Measurements from ENCODE around the gene RUSC1.
A peak's percentile ranks its signal among the peaks of the same experiment; 100 is the strongest.
"Not testable (repeated sequence)": the region's sequence is repeated elsewhere in the genome, so short reads cannot be mapped to it uniquely, and the experiment has no call there.

The RUSC1 gene, protein sequence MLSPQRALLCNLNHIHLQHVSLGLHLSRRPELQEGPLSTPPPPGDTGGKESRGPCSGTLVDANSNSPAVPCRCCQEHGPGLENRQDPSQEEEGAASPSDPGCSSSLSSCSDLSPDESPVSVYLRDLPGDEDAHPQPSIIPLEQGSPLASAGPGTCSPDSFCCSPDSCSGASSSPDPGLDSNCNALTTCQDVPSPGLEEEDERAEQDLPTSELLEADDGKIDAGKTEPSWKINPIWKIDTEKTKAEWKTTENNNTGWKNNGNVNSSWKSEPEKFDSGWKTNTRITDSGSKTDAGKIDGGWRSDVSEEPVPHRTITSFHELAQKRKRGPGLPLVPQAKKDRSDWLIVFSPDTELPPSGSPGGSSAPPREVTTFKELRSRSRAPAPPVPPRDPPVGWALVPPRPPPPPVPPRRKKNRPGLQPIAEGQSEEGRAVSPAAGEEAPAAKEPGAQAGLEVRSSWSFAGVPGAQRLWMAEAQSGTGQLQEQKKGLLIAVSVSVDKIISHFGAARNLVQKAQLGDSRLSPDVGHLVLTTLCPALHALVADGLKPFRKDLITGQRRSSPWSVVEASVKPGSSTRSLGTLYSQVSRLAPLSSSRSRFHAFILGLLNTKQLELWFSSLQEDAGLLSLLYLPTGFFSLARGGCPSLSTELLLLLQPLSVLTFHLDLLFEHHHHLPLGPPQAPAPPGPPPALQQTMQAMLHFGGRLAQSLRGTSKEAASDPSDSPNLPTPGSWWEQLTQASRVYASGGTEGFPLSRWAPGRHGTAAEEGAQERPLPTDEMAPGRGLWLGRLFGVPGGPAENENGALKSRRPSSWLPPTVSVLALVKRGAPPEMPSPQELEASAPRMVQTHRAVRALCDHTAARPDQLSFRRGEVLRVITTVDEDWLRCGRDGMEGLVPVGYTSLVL

DNA sequence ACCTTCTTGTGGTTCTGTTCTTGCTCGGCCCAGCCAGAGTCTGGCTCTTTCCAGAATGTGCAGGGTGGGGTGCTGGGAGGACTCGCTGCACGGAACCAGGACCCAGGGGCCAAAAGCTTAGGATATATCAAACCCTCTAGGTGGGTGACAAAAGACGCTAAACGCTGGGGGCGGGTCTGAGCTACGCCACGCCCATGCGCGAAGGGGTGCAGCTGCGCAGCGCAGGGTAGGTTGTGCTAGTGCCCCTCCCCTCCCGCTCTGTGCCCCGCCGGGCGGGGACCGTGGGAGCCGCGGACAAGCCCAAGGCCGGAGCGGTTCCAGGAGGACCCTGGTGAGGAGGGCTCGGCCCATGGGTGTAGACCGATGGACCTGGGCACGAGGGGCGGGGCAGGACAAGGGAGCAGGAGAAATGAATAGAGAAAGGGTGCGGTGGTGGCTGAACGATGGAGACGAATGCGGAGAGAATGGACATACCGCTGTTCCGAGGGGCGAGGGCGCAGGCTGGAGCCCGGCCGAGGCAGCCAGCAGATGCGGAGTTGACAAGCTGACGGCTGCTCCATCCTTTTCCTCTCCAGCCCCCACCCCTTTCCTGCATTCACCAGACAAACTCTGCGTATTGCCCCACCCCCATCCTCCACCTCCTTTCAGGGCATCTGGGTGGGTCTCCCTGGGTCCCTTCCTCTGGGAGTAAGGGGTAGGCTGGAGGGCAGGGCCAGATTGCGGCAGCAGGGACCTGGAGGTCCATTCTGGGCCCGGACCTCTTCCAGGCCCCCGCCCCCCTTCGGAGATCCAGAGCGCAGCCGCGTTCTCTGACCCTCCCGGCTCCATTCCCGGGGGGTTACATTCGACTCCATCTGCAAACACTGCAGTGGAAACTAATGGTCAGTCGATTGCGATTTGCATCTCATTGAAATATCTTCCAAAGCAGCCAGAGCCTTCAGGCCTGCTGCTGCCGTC is at the start of gene RUSC1:
Gene RUSC1 (plus strand): TSS at position 234 of the 957 bp plus-strand sequence. CDS start 880 bp downstream, outside the sequence.
- DNase-seq (ENCODE audit: low read depth) = peak; percentile 68

DNA sequence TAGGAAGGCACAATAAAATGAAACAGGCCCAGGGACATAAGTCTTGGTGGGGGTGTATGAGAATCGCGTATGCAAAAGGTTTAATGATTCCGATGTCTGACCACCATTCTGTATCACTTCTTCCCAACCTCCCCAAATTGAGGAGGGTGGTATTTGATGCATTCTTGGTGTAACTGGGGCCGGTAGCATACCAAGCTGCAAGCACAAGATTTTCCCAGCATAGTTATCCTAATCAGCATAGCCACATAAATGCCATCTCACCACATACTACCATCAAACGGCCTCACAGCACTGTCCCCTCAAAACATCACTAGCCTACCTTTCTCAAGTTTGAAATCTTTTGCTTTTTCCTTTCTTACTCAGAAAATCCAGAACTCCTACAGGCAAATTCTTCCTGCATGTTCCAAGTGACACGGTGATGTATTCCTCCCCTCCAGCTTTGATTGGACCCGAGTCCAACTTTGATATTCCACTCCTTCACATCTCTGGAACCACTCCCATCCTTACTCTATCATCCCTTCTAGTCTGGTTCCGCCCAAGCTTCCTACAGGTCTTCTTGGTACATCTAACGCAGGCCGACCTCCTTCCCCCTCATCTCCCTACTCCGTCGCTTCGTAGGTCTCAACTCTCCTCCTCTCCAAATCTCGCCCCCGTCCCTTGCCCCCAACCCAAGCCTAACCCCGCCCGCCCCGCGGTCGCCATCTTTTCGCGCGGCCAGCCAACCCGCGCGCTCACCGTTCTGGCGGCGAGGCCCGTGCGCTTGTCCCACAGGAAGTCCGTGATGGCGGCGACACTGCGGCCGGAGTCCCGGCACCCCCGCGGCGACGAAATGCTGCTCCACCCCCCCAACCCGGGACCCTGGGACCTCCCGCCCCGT is 48.0 kb upstream of the RUSC1 start:
- DNase-seq (ENCODE audit: low read depth) = peak; percentile 70

DNA sequence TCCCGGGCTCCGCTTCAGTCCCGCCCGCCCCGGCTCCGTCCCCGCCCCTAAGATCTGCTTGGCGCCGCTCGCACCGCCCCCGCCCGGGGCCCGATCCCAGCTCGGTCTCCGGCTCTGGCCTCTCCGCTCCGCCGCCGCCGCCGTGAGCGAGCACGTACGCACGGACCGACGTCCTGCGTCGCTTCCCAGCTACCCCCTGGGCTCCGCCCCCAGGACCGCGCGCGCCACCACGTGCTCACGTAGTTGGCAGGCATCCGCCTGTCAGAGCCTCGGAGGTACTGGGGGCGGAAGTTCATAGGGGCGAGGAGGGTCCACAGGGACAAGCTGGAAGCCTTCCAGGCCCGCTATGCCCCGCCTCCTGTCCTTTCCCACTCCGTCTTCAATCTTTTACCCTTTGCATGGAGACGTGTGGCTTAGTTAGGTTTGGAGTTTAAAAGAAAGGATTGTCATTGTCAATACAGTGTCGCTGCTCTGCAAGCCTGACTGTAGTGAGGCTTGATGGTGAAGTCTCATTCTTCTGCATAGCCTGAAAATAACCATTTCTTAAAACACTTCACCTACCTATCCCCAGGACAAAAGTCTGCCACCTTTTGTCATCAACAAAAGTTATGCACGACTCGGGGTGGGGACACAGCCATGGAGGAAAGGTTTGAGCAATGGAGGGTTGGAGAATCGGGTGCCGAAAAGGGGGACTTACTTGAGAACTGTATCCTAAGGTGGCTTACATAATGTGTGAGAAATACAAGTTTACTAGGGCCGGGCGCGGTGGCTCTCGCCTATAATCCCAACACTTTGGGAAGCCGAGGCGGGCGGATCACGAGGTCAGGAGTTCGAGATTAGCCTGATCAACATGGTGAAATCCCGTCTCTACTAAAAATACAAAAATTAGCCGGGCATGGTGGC is 47.1 kb upstream of the RUSC1 start, which contains the start of gene CLK2:
Gene CLK2 (minus strand): TSS at position 162 of the 903 bp plus-strand sequence. CDS start 2,527 bp downstream, outside the sequence.
- peak; percentile 93 for DNase-seq (ENCODE audit: low read depth)

- DNase-seq (ENCODE audit: low read depth) = peak; percentile 96
These were observed 43.4 kb upstream of the RUSC1 start, which contains the start of gene HCN3 for GRCh38 chr1:155277070-155277901. TSS of gene HCN3 (plus strand) at chr1:155277463. CDS start at chr1:155277591, 128 bp downstream.

- peak; percentile 45 for DNase-seq (ENCODE audit: low read depth)
These were observed 42.6 kb upstream of the RUSC1 start for GRCh38 chr1:155277902-155278688.

DNA sequence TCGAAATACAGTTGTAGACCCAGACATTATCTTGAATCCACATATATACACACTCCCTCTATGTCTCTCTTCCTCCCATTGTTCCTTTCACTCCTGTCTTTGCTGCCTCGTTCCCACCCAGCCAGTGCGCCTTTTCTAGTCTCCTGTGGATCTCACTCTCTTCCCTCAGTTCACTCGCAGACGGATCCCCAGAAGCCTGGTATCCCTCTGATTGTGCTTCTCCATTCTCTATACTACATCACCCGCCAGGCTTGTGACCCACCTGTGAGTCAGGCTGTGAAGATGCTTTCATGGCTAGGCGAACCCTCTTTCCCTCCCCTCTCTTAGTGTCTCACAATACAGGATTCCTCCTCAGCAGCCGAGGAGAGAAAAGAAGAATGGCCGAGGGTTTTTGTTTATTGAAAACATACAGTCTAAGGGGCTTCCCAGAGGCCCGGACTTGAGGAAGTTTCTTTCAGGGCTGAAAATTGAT is 42.0 kb upstream of the RUSC1 start:
- no peak for DNase-seq (ENCODE audit: low read depth)

DNA sequence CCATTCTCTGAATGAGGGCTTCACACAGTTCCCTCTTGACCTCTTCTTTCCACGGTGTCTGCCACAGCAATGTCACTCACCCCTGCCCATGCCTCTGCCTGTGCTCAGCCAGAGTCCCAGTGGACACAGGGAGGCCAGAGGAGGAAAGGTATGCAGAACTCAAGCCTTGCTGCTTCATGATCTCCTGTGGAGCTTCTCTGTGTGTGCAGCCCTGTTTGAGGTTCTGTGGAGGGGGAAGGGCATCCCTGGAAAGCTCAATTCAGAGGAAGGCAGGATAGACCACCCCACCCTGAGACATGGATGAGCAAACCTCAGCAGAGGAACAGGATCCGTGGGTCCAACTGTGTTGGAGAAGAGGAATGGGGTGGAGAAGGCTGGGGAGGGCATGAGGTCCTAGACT is 41.4 kb upstream of the RUSC1 start:
- no peak for DNase-seq (ENCODE audit: low read depth)

- DNase-seq (ENCODE audit: low read depth) = no peak
These were observed 38.1 kb upstream of the RUSC1 start for GRCh38 chr1:155282488-155283091.

DNA sequence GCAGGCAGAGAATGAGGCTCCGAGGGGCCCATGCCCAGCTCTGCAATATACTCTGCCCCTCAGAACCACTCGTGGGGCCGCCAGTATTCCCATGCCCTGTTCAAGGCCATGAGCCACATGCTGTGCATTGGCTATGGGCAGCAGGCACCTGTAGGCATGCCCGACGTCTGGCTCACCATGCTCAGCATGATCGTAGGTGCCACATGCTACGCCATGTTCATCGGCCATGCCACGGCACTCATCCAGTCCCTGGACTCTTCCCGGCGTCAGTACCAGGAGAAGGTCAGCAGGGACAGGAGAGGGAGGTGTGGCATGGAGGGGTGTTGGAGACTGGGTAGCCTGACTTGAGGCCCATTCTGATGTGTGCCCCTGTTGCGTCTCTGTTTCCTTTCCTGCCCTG is 36.2 kb upstream of the RUSC1 start:
- no peak for DNase-seq (ENCODE audit: low read depth)

DNA sequence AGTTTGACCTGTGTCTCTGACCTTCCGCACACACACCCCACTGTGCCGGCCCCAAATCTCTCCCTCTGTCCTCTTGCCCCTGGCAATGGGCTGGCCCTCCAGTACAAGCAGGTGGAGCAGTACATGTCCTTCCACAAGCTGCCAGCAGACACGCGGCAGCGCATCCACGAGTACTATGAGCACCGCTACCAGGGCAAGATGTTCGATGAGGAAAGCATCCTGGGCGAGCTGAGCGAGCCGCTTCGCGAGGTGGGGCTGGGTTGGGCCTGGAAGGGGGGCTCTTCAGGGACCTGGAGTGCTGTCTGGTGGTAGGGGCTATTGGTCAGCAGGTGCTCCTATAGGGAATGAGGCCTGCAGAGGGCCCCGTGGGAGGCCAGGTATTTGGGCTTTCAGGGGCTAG is 35.6 kb upstream of the RUSC1 start:
- DNase-seq (ENCODE audit: low read depth) = no peak

- DNase-seq (ENCODE audit: low read depth) = no peak
These were observed 35.1 kb upstream of the RUSC1 start for GRCh38 chr1:155285631-155286044.

- no peak for DNase-seq (ENCODE audit: low read depth)
These were observed 34.1 kb upstream of the RUSC1 start for GRCh38 chr1:155286544-155286943.

DNA sequence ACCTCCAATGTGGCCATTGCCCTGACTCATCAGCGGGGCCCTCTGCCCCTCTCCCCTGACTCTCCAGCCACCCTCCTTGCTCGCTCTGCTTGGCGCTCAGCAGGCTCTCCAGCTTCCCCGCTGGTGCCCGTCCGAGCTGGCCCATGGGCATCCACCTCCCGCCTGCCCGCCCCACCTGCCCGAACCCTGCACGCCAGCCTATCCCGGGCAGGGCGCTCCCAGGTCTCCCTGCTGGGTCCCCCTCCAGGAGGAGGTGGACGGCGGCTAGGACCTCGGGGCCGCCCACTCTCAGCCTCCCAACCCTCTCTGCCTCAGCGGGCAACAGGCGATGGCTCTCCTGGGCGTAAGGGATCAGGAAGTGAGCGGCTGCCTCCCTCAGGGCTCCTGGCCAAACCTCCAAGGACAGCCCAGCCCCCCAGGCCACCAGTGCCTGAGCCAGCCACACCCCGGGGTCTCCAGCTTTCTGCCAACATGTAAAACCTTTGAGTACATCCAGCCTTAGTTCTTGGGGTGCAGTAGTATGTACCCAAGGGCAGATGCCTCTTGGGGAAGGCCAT is 32.6 kb upstream of the RUSC1 start:
- no peak for DNase-seq (ENCODE audit: low read depth)

DNA sequence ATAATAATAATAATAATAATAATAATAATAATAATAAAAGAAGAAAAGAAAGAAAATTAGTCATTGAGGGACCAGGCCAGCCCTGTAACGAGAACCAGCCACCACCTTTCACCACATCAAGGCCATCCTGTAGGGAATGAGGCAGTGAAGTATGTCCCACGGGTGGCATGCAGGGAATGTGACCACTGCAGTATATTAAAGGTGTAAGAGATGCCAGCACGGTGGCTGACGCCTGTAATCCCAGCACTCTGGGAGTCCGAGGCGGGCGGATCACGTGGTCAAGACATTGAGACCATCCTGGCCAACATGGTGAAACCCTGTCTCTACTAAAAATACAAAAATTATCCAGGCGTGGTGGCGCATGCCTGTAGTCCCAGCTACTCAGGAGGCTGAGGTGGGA is 29.7 kb upstream of the RUSC1 start:
- DNase-seq (ENCODE audit: low read depth) = not testable (repeated sequence)

DNA sequence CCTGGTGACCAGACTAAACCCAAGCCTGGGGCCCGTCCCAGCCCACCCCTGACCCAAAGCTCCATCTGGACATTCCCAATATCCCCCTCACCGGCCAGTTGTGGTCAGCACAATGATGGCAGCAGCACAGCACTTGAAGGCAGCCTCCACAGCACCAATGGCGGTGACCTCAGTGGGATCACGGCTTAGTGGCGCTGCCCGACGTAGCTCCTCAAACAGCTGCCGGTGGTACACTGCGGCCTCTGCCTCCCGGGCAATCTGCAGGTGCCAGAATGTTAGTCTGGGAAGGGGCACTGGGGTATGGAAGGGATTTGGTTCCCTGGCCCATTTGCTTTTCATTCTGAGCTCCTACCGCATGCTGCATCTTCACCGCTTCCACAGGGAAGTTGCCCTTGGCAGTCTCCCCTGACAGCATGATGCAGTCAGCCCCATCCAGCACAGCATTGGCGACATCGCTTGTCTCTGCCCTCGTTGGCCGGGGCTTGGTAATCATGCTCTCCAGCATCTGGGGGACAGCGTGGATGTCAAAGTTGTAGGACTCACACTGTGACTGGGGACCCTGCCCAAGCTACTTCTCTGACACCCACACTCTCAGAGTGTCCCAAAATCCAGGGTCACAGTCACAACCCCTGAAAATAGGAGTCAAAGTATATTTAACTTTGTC is 27.5 kb upstream of the RUSC1 start:
- DNase-seq (ENCODE audit: low read depth) = no peak

GRCh38 chr1:155294520-155295182 is 26.0 kb upstream of the RUSC1 start:
- no peak for DNase-seq (ENCODE audit: low read depth)
